Measurements from ENCODE around the gene MEF2A.

Gene MEF2A

GRCh38 chr15:99707473-99708270, 141.9 kb downstream of the MEF2A start:
- Histone ChIP-seq H3K36me3 (ENCODE audit: control insufficient read depth in 2 of 2, insufficient read depth in 2 of 2, low read length in 2 of 2) (peaks cover 18 to 21% of the 10 kb centered on the region in 2 donors), H3K27me3 (ENCODE audit: control insufficient read depth in 2 of 2, insufficient read depth in 2 of 2, low read length in 2 of 2) (no peaks in the 10 kb centered on the region), H3K4me3 (ENCODE audit: low read length in 2 of 2) (no peak overlapping the region), H3K4me1 (ENCODE audit: control insufficient read depth in 2 of 2, insufficient read depth in 2 of 2, low read length in 2 of 2) (peaks cover 4 to 14% of the 10 kb centered on the region in 2 donors), H3K9ac (ENCODE audit: low read depth in 1 of 2, low read length in 2 of 2) (no peak overlapping the region), H3K9me3 (ENCODE audit: control insufficient read depth in 2 of 2, low read length in 2 of 2) (no peaks in the 10 kb centered on the region), H3K27ac (ENCODE audit: low read depth in 2 of 2, low read length in 2 of 2) (peak overlapping the region in 1 of 2 donors; percentile 3)

GRCh38 chr15:99708563-99708962, 142.8 kb downstream of the MEF2A start:
- Histone ChIP-seq H3K27ac (ENCODE audit: low read depth in 2 of 2, low read length in 2 of 2) (no peak overlapping the region), H3K9me3 (ENCODE audit: control insufficient read depth in 2 of 2, low read length in 2 of 2) (no peaks in the 10 kb centered on the region), H3K4me3 (ENCODE audit: low read length in 2 of 2) (no peak overlapping the region), H3K27me3 (ENCODE audit: control insufficient read depth in 2 of 2, insufficient read depth in 2 of 2, low read length in 2 of 2) (no peaks in the 10 kb centered on the region), H3K36me3 (ENCODE audit: control insufficient read depth in 2 of 2, insufficient read depth in 2 of 2, low read length in 2 of 2) (peaks cover 21 to 26% of the 10 kb centered on the region in 2 donors), H3K9ac (ENCODE audit: low read depth in 1 of 2, low read length in 2 of 2) (no peak overlapping the region), H3K4me1 (ENCODE audit: control insufficient read depth in 2 of 2, insufficient read depth in 2 of 2, low read length in 2 of 2) (peaks cover 4 to 11% of the 10 kb centered on the region in 2 donors)

- Histone ChIP-seq H3K27ac (ENCODE audit: low read depth in 2 of 2, low read length in 2 of 2) (peak overlapping the region in 1 of 2 donors; percentile 24), H3K9ac (ENCODE audit: low read depth in 1 of 2, low read length in 2 of 2) (no peak overlapping the region), H3K27me3 (ENCODE audit: control insufficient read depth in 2 of 2, insufficient read depth in 2 of 2, low read length in 2 of 2) (no peaks in the 10 kb centered on the region), H3K4me3 (ENCODE audit: low read length in 2 of 2) (no peak overlapping the region), H3K36me3 (ENCODE audit: control insufficient read depth in 2 of 2, insufficient read depth in 2 of 2, low read length in 2 of 2) (peaks cover 23 to 26% of the 10 kb centered on the region in 2 donors), H3K9me3 (ENCODE audit: control insufficient read depth in 2 of 2, low read length in 2 of 2) (no peaks in the 10 kb centered on the region), H3K4me1 (ENCODE audit: control insufficient read depth in 2 of 2, insufficient read depth in 2 of 2, low read length in 2 of 2) (peaks cover 4 to 11% of the 10 kb centered on the region in 2 donors)
These were observed 143.6 kb downstream of the MEF2A start for GRCh38 chr15:99709243-99709986.

GRCh38 chr15:99711625-99712024, 145.8 kb downstream of the MEF2A start:
- Histone ChIP-seq H3K4me3 (ENCODE audit: low read length in 2 of 2) (no peak overlapping the region), H3K36me3 (ENCODE audit: control insufficient read depth in 2 of 2, insufficient read depth in 2 of 2, low read length in 2 of 2) (peaks cover 24 to 26% of the 10 kb centered on the region in 2 donors), H3K9me3 (ENCODE audit: control insufficient read depth in 2 of 2, low read length in 2 of 2) (no peaks in the 10 kb centered on the region), H3K27me3 (ENCODE audit: control insufficient read depth in 2 of 2, insufficient read depth in 2 of 2, low read length in 2 of 2) (no peaks in the 10 kb centered on the region), H3K9ac (ENCODE audit: low read depth in 1 of 2, low read length in 2 of 2) (no peak overlapping the region), H3K27ac (ENCODE audit: low read depth in 2 of 2, low read length in 2 of 2) (no peak overlapping the region), H3K4me1 (ENCODE audit: control insufficient read depth in 2 of 2, insufficient read depth in 2 of 2, low read length in 2 of 2) (peaks cover 4 to 11% of the 10 kb centered on the region in 2 donors)

- Histone ChIP-seq H3K9ac (ENCODE audit: low read depth in 1 of 2, low read length in 2 of 2) (no peak overlapping the region), H3K4me3 (ENCODE audit: low read length in 2 of 2) (no peak overlapping the region), H3K4me1 (ENCODE audit: control insufficient read depth in 2 of 2, insufficient read depth in 2 of 2, low read length in 2 of 2) (peaks cover 6 to 11% of the 10 kb centered on the region in 2 donors), H3K27ac (ENCODE audit: low read depth in 2 of 2, low read length in 2 of 2) (no peak overlapping the region), H3K36me3 (ENCODE audit: control insufficient read depth in 2 of 2, insufficient read depth in 2 of 2, low read length in 2 of 2) (peaks cover 24 to 26% of the 10 kb centered on the region in 2 donors), H3K9me3 (ENCODE audit: control insufficient read depth in 2 of 2, low read length in 2 of 2) (no peaks in the 10 kb centered on the region), H3K27me3 (ENCODE audit: control insufficient read depth in 2 of 2, insufficient read depth in 2 of 2, low read length in 2 of 2) (no peaks in the 10 kb centered on the region)
These were observed 146.6 kb downstream of the MEF2A start for GRCh38 chr15:99712415-99712814.

- peaks cover 4% of the 10 kb centered on the region in 2 donors for H3K4me1 ChIP-seq (ENCODE audit: control insufficient read depth in 2 of 2, insufficient read depth in 2 of 2, low read length in 2 of 2)
- no peak overlapping the region for H3K9ac ChIP-seq (ENCODE audit: low read depth in 1 of 2, low read length in 2 of 2)
- H3K27ac ChIP-seq (ENCODE audit: low read depth in 2 of 2, low read length in 2 of 2), result peak overlapping the region in 1 of 2 donors; percentile 6
- no peaks in the 10 kb centered on the region for H3K27me3 ChIP-seq (ENCODE audit: control insufficient read depth in 2 of 2, insufficient read depth in 2 of 2, low read length in 2 of 2)
- no peaks in the 10 kb centered on the region for H3K9me3 ChIP-seq (ENCODE audit: control insufficient read depth in 2 of 2, low read length in 2 of 2)
- H3K4me3 ChIP-seq (ENCODE audit: low read length in 2 of 2), result no peak overlapping the region
- peaks cover 13% of the 10 kb centered on the region in 2 donors for H3K36me3 ChIP-seq (ENCODE audit: control insufficient read depth in 2 of 2, insufficient read depth in 2 of 2, low read length in 2 of 2)
These were observed 150.8 kb downstream of the MEF2A start for GRCh38 chr15:99716540-99717095.

- H3K4me3 ChIP-seq (ENCODE audit: low read length in 2 of 2), result no peak overlapping the region
- H3K27ac ChIP-seq (ENCODE audit: low read depth in 2 of 2, low read length in 2 of 2), result peak overlapping the region in 1 of 2 donors; percentile 26
- no peak overlapping the region for H3K9ac ChIP-seq (ENCODE audit: low read depth in 1 of 2, low read length in 2 of 2)
- H3K36me3 ChIP-seq (ENCODE audit: control insufficient read depth in 2 of 2, insufficient read depth in 2 of 2, low read length in 2 of 2), result peaks cover 8 to 9% of the 10 kb centered on the region in 2 donors
- H3K9me3 ChIP-seq (ENCODE audit: control insufficient read depth in 2 of 2, low read length in 2 of 2), result no peaks in the 10 kb centered on the region
- H3K27me3 ChIP-seq (ENCODE audit: control insufficient read depth in 2 of 2, insufficient read depth in 2 of 2, low read length in 2 of 2), result no peaks in the 10 kb centered on the region
- peaks cover 4% of the 10 kb centered on the region in 2 donors for H3K4me1 ChIP-seq (ENCODE audit: control insufficient read depth in 2 of 2, insufficient read depth in 2 of 2, low read length in 2 of 2)
These were observed 151.6 kb downstream of the MEF2A start for GRCh38 chr15:99717161-99718009.

GRCh38 chr15:99718421-99718820, 152.6 kb downstream of the MEF2A start:
- Histone ChIP-seq H3K27me3 (ENCODE audit: control insufficient read depth in 2 of 2, insufficient read depth in 2 of 2, low read length in 2 of 2) (no peaks in the 10 kb centered on the region), H3K36me3 (ENCODE audit: control insufficient read depth in 2 of 2, insufficient read depth in 2 of 2, low read length in 2 of 2) (peaks cover 0 to 3% of the 10 kb centered on the region in 2 donors), H3K4me3 (ENCODE audit: low read length in 2 of 2) (no peak overlapping the region), H3K9me3 (ENCODE audit: control insufficient read depth in 2 of 2, low read length in 2 of 2) (no peaks in the 10 kb centered on the region), H3K4me1 (ENCODE audit: control insufficient read depth in 2 of 2, insufficient read depth in 2 of 2, low read length in 2 of 2) (peaks cover 4% of the 10 kb centered on the region in 2 donors), H3K27ac (ENCODE audit: low read depth in 2 of 2, low read length in 2 of 2) (no peak overlapping the region), H3K9ac (ENCODE audit: low read depth in 1 of 2, low read length in 2 of 2) (no peak overlapping the region)

GRCh38 chr15:99719096-99719541, 153.3 kb downstream of the MEF2A start:
- Histone ChIP-seq H3K4me1 (ENCODE audit: control insufficient read depth in 2 of 2, insufficient read depth in 2 of 2, low read length in 2 of 2) (peaks cover 4% of the 10 kb centered on the region in 2 donors), H3K27me3 (ENCODE audit: control insufficient read depth in 2 of 2, insufficient read depth in 2 of 2, low read length in 2 of 2) (no peaks in the 10 kb centered on the region), H3K27ac (ENCODE audit: low read depth in 2 of 2, low read length in 2 of 2) (no peak overlapping the region), H3K4me3 (ENCODE audit: low read length in 2 of 2) (no peak overlapping the region), H3K9me3 (ENCODE audit: control insufficient read depth in 2 of 2, low read length in 2 of 2) (no peaks in the 10 kb centered on the region), H3K9ac (ENCODE audit: low read depth in 1 of 2, low read length in 2 of 2) (no peak overlapping the region), H3K36me3 (ENCODE audit: control insufficient read depth in 2 of 2, insufficient read depth in 2 of 2, low read length in 2 of 2) (peaks cover 0 to 3% of the 10 kb centered on the region in 2 donors)
